ENCODE results near the gene TLCD1. TPM values are rescaled to one million over a fixed set of nuclear protein-coding genes. Genes with fewer than 3 reads are reported as not detected.

The TLCD1 gene
- total and polyA plus RNA-seq, 4 experiments from 2014 or later: 0.52 to 2.2 (median 1.0) TPM; not detected in 1

DNA sequence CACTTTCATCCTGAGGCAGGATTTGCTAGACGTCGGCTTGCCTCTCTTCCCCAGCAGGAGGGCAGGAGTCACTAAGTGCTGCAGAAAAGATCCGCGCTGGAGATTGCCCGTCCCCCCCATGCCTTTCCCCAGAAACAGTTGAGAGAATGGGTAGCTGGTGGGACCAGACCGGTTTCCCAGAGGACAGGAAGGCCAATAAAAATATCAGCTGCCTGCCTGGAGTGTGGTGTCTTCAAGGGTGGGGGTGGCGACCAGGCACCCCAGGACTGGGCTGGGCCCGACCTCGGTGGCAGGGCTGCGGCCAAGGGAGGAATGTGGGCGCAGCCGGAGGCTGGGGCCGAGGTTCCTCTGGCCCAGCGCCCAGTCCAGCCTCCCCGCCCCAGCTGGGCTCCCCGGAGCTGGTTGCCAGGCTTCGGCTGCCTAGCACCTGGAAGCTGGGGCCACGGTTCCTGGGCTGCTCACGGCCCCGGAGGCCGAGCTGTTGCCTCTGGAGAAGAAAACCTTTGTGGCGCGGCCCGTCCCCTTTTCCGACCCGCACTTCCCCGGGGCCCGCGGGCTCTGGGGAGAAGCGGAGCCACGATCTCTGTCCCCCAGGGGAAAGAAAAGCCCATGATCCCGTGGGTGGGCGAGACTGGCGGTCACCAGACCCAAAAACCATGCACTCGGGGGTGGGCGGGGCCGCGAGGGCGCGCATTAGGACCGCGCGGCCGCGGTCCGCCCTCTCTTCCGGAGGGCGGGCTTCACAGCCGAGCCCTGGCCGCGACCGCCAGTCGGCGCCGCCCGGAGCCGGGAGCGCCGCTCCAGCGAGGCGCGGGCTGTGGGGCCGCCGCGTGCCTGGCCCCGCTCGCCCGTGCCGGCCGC, 17.4 kb upstream of the TLCD1 start, which contains the start of gene TRAF4:
TSS of gene TRAF4 (plus strand) at position 769 of the 861 bp plus-strand sequence. CDS start 102 bp downstream, outside the sequence.
- Mint-ChIP-seq H3K36me3 (peaks cover 0 to 15% of the 10 kb centered on the region in 2 donors), H3K4me3 (peak within 1 kb of the TSS; percentile 87 to 92 (median 90)), H3K27ac (peak within 1 kb of the TSS; percentile 90 to 98 (median 96)), H3K27me3 (no peaks in the 10 kb centered on the region), H3K4me1 (peaks cover 12 to 36% (median 22%) of the 10 kb centered on the region in 4 donors), H3K9me3 (no peaks in the 10 kb centered on the region)
- ChIA-PET POLR2A (ENCODE audit: partially characterized antibody) (interaction anchor here (0.6 to 19.4 kb wide), 10 partner anchors 11 to 209 kb away, joined by 3 to 528 read pairs (median 3); partner anchors contain the start of genes NEK8, PHF12, RPL23A and TLCD1), CTCF (ENCODE audit: partially characterized antibody) (interaction anchor here (13.1 kb wide), 1 partner anchor 17 kb away, joined by 492 read pairs; the partner anchor contains the start of genes NEK8 and TLCD1)
- H3K36me3 ChIP-seq (ENCODE audit: insufficient read depth, low read length): peaks cover 11% of the 10 kb centered on the region
- no peaks in the 10 kb centered on the region for H3K9me3 ChIP-seq (ENCODE audit: control insufficient read depth in 1 of 2, low read length in 2 of 2)
- peaks cover 35% of the 10 kb centered on the region for H3K4me1 ChIP-seq (ENCODE audit: insufficient read depth, low read length)
- H3K27me3 ChIP-seq (ENCODE audit: insufficient read depth, low read length): no peaks in the 10 kb centered on the region
- intact Hi-C loops (cut with micrococcal nuclease): loop anchor here (1.0 kb wide), 1 partner anchor 15 kb away; the partner anchor contains the start of gene NEK8
- DNase-seq: peak; percentile 70 to 78 (median 75)
- peak within 1 kb of the TSS; percentile 67 for H3K27ac ChIP-seq (ENCODE audit: low read depth, low read length)
- peak within 1 kb of the TSS; percentile 64 to 81 for H3K4me3 ChIP-seq (ENCODE audit: low read length in 2 of 2)

DNA sequence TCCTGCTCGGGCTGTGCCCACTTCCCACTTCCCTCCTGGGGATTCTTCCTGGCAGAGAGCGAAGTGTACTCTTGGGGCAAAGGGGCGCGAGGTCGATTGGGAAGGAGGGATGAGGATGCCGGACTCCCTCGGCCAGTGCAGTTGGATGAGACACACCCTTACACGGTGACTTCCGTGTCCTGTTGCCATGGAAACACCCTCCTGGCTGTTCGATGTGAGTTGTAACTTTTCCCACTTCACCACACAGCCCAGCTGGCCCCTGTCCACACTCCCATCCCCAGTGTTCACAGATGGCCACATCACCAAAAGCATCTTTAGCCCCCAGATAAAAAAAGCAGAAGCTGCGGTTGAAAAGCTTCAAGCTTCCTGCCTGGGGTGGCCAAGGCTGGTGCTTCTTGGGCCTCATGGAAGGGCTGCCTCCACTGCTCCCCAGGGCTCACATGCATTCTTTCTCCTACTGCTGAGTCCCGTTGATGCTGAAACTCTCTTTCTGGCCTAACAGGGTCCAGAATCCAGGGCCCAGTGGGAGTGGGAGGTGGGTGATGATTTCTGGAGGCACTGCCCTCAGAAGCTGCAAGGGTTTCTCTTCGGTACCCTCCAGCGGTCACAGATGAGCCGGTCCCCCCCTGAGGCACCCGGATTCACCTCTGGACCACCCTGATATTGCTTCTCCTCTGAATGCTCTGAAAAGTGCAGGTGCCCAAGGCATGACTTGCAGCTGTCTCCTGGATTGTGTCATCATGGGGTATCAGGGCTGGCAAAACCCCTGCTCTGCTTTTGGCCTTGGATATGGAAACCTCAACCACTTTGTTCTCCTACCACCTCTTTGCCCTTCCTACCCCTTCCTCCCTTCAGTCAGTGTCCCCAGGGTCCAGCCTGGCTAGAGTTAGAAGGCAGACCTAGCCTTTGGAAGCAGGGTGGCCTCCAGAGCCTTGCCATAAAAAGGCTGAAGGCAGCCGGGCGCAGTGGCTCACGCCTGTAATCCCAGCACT, 15.6 kb upstream of the TLCD1 start:
- Mint-ChIP-seq H3K27me3 (no peaks in the 10 kb centered on the region), H3K27ac (peak overlapping the region in 1 of 7 donors; percentile 31), H3K9me3 (no peaks in the 10 kb centered on the region), H3K4me3 (peak overlapping the region in 1 of 8 donors; percentile 21), H3K4me1 (peaks cover 15 to 41% (median 26%) of the 10 kb centered on the region in 4 donors), H3K36me3 (peaks cover 0 to 10% of the 10 kb centered on the region in 2 donors)
- Histone ChIP-seq H3K4me1 (ENCODE audit: insufficient read depth, low read length) (peaks cover 37% of the 10 kb centered on the region), H3K27ac (ENCODE audit: low read depth, low read length) (no peak overlapping the region), H3K36me3 (ENCODE audit: insufficient read depth, low read length) (no peaks in the 10 kb centered on the region), H3K4me3 (ENCODE audit: low read length in 2 of 2) (no peak overlapping the region), H3K9me3 (ENCODE audit: control insufficient read depth in 1 of 2, low read length in 2 of 2) (no peaks in the 10 kb centered on the region), H3K27me3 (ENCODE audit: insufficient read depth, low read length) (no peaks in the 10 kb centered on the region)
- POLR2A ChIA-PET (ENCODE audit: partially characterized antibody): interaction anchor here (19.4 kb wide), 1 partner anchor 17 kb away, joined by 528 read pairs; the partner anchor contains the start of genes NEK8, RPL23A and TLCD1
- DNase-seq: no peak
- CTCF ChIA-PET (ENCODE audit: partially characterized antibody): interaction anchor here (1.2 to 1.8 kb wide), 3 partner anchors 9 to 15 kb away, joined by 4 to 11 read pairs (median 9); partner anchors contain the start of gene TLCD1
- intact Hi-C loops (cut with micrococcal nuclease): no loop called here

DNA sequence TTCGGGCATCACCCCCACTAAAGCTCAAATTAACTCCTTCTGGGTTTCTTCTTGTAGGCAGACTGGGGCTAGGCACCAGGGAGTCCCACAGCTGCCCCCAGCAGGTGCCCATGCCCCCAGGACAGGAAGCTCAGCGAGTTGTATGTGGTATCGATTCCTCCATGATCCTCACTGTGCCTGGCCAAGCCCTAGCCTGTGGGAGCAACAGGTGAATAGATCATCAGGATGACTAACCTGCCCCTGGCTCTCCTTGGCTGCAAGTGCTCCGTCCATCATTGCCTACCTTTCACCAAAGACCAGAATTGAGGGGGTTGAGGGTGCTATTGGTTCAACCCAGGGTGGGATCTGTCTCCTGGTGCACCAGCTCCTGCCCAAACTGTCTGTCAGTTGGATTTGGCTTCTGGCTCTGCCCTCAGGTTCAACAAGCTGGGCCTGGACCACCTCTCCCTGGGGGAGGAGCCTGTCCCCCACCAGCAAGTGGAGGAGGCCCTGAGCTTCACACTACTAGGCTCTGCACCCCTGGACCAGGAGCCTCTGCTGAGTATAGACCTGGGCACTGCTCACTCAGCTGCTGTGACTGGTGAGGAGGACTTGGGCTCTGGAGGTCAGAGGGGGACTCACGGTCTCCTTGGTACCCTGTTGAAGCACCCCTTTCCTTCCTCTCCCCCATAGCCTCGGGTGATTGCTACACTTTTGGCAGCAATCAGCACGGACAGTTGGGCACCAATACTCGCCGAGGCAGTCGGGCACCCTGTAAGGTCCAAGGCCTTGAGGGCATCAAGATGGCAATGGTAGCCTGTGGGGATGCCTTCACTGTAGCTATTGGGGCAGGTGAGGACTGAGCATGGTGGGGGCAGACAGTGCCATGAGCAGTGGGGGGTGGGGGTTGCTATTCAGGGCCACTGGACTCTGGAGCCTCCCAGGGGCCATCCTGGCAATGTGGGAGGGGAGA, 14.6 kb upstream of the TLCD1 start:
- peaks cover 0 to 10% of the 10 kb centered on the region in 2 donors for H3K36me3 Mint-ChIP-seq
- intact Hi-C loops (cut with micrococcal nuclease): no loop called here
- H3K9me3 ChIP-seq (ENCODE audit: control insufficient read depth in 1 of 2, low read length in 2 of 2): no peaks in the 10 kb centered on the region
- peak overlapping the region in 1 of 8 donors; percentile 21 for H3K4me3 Mint-ChIP-seq
- H3K9me3 Mint-ChIP-seq: no peaks in the 10 kb centered on the region
- DNase-seq: no peak
- H3K27ac ChIP-seq (ENCODE audit: low read depth, low read length): no peak overlapping the region
- peak overlapping the region in 2 of 7 donors; percentile 25 to 57 for H3K27ac Mint-ChIP-seq
- H3K27me3 ChIP-seq (ENCODE audit: insufficient read depth, low read length): no peaks in the 10 kb centered on the region
- POLR2A ChIA-PET (ENCODE audit: partially characterized antibody): interaction anchor here (0.5 to 19.4 kb wide), 2 partner anchors 16 to 30 kb away, joined by 3 to 528 read pairs; partner anchors contain the start of genes NEK8, RPL23A and TLCD1
- no peaks in the 10 kb centered on the region for H3K27me3 Mint-ChIP-seq
- CTCF ChIA-PET (ENCODE audit: partially characterized antibody): interaction anchor here (1.0 to 1.8 kb wide), 4 partner anchors 9 to 14 kb away, joined by 3 to 11 read pairs (median 7); partner anchors contain the start of gene TLCD1
- peaks cover 27% of the 10 kb centered on the region for H3K4me1 ChIP-seq (ENCODE audit: insufficient read depth, low read length)
- H3K36me3 ChIP-seq (ENCODE audit: insufficient read depth, low read length): no peaks in the 10 kb centered on the region
- H3K4me3 ChIP-seq (ENCODE audit: low read length in 2 of 2): no peak overlapping the region
- H3K4me1 Mint-ChIP-seq: peaks cover 11 to 33% (median 19%) of the 10 kb centered on the region in 4 donors

DNA sequence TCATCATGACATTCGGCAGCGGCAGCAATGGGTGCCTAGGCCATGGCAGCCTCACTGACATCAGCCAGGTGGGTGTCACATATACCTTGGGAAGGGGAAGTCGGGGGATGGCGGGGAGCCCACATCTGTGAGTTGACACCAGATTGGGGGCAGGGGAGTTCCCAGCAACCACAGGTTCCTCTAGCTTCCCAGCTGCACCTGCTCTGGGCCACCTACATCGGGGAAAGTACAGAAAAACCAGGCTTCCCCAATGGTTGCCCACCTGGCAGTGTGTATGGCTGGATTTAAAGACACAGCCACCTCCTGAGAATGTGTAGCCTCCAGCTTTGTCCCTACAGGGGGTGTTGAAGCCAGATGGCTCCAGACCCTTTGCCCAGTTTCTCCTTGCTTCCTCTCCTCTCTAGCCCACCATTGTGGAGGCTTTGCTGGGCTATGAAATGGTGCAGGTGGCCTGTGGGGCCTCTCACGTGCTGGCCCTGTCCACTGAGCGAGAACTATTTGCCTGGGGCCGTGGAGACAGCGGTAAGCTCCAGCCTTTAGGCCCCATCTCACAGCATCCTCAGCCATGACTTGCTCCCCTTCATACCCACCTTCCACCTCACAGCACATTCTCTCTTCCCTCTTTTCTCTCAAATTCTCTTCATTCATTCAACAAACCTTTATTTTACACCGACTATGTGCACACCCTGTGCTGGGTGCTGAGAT, 12.8 kb upstream of the TLCD1 start:
- H3K27ac Mint-ChIP-seq: peak overlapping the region; percentile 55 to 94 (median 86)
- H3K4me3 Mint-ChIP-seq: peak overlapping the region in 2 of 8 donors; percentile 2 to 57
- Histone ChIP-seq H3K27me3 (ENCODE audit: insufficient read depth, low read length) (no peaks in the 10 kb centered on the region), H3K9me3 (ENCODE audit: control insufficient read depth in 1 of 2, low read length in 2 of 2) (no peaks in the 10 kb centered on the region), H3K4me3 (ENCODE audit: low read length in 2 of 2) (no peak overlapping the region), H3K36me3 (ENCODE audit: insufficient read depth, low read length) (peaks cover 3% of the 10 kb centered on the region), H3K27ac (ENCODE audit: low read depth, low read length) (no peak overlapping the region), H3K4me1 (ENCODE audit: insufficient read depth, low read length) (peaks cover 16% of the 10 kb centered on the region)
- H3K27me3 Mint-ChIP-seq: no peaks in the 10 kb centered on the region
- H3K4me1 Mint-ChIP-seq: peaks cover 8 to 19% (median 10%) of the 10 kb centered on the region in 4 donors
- CTCF ChIA-PET (ENCODE audit: partially characterized antibody): interaction anchor here (1.3 kb wide), 1 partner anchor 12 kb away, joined by 8 read pairs; the partner anchor contains the start of gene TLCD1
- DNase-seq: peak; percentile 34 to 87 (median 37)
- H3K9me3 Mint-ChIP-seq: no peaks in the 10 kb centered on the region
- POLR2A ChIA-PET (ENCODE audit: partially characterized antibody): interaction anchor here (0.9 kb wide), 1 partner anchor 10 kb away, joined by 3 read pairs; the partner anchor contains the start of gene NEK8
- intact Hi-C loops (cut with micrococcal nuclease): loop anchor here (1.0 kb wide), 1 partner anchor 10 kb away; no protein-coding TSS in a partner anchor
- peaks cover 0 to 8% of the 10 kb centered on the region in 2 donors for H3K36me3 Mint-ChIP-seq

DNA sequence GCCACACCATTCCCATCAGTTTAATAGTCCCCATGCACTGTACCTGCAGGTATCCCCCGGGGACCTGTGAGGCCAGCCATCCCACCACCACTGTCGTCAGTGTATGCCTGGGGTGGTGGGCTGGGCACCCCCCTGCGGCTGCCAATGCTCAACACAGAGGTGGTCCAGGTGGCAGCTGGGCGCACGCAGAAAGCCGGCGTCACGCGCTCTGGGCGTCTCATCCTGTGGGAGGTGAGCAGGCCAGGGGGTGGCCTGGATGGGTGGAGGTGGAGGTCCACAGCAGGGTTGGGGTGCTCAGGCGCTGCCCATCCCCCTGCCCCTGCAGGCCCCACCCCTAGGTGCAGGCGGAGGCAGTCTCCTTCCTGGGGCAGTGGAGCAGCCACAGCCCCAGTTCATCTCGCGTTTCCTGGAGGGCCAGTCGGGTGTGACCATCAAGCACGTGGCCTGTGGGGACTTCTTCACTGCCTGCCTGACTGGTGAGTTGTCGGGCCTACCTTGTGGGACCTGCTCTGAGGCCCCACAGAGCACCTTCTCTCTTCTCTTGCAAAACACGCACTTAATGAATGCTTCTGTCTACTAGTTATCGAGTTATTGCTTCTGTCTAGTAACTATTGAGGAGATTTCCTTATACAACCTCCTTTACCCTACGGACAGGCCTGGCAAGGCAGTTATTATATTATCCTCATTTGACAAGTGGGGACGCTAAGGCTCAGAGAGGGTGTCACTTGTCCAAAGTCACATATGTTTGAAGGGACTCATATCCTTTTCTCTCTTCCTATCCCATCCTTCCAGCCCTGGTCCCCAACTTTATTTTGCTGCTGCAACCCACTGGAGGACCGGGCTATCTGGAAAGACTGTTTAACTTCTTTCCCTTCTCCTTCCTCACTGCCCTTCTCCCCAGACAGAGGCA, 12.0 kb upstream of the TLCD1 start:
- CTCF ChIA-PET (ENCODE audit: partially characterized antibody): interaction anchor here (1.3 kb wide), 1 partner anchor 11 kb away, joined by 8 read pairs; the partner anchor contains the start of gene TLCD1
- Mint-ChIP-seq H3K36me3 (peaks cover 0 to 8% of the 10 kb centered on the region in 2 donors), H3K27ac (peak overlapping the region; percentile 46 to 94 (median 86)), H3K4me1 (peaks cover 8 to 16% (median 10%) of the 10 kb centered on the region in 4 donors), H3K4me3 (peak overlapping the region in 2 of 8 donors; percentile 2 to 57), H3K9me3 (no peaks in the 10 kb centered on the region), H3K27me3 (no peaks in the 10 kb centered on the region)
- intact Hi-C loops (cut with micrococcal nuclease): no loop called here
- Histone ChIP-seq H3K4me1 (ENCODE audit: insufficient read depth, low read length) (peaks cover 11% of the 10 kb centered on the region), H3K27ac (ENCODE audit: low read depth, low read length) (no peak overlapping the region), H3K9me3 (ENCODE audit: control insufficient read depth in 1 of 2, low read length in 2 of 2) (no peaks in the 10 kb centered on the region), H3K36me3 (ENCODE audit: insufficient read depth, low read length) (peaks cover 3% of the 10 kb centered on the region), H3K27me3 (ENCODE audit: insufficient read depth, low read length) (no peaks in the 10 kb centered on the region), H3K4me3 (ENCODE audit: low read length in 2 of 2) (no peak overlapping the region)
- no peak for DNase-seq
- POLR2A ChIA-PET (ENCODE audit: partially characterized antibody): interaction anchor here (0.6 to 0.9 kb wide), 2 partner anchors 9 to 12 kb away, joined by 3 read pairs; partner anchors contain the start of genes NEK8 and TLCD1
